ENCODE measurements around the gene LARGE1.

The LARGE1 gene

GRCh38 chr22:33588860-33589259 lies 331.4 kb downstream of the LARGE1 start:
- in situ Hi-C loops (cut with MboI; ENCODE audit: low sequenced_read_pairs, unreplicated experiment), result no loop called here
- no peak for DNase-seq (ENCODE audit: low spot score)
- no peak for TF ChIP-seq CTCF (IDR thresholded peaks at IDR 0.05; ENCODE audit: borderline replicate concordance, control extremely low read depth, extremely low read depth, insufficient read depth, missing control alignments)

GRCh38 chr22:33584152-33584551 lies 336.1 kb downstream of the LARGE1 start:
- in situ Hi-C loops (cut with MboI; ENCODE audit: low sequenced_read_pairs, unreplicated experiment), result no loop called here
- TF ChIP-seq CTCF (IDR thresholded peaks at IDR 0.05; ENCODE audit: borderline replicate concordance, control extremely low read depth, extremely low read depth, insufficient read depth, missing control alignments), result no peak
- DNase-seq (ENCODE audit: low spot score), result no peak

- no peak for DNase-seq (ENCODE audit: low spot score)
- in situ Hi-C loops (cut with MboI; ENCODE audit: low sequenced_read_pairs, unreplicated experiment), result no loop called here
Measured at GRCh38 chr22:33582822-33583400, 337.4 kb downstream of the LARGE1 start.

GRCh38 chr22:33580310-33580709 lies 340.0 kb downstream of the LARGE1 start:
- no peak for TF ChIP-seq CTCF (IDR thresholded peaks at IDR 0.05; ENCODE audit: borderline replicate concordance, control extremely low read depth, extremely low read depth, insufficient read depth, missing control alignments)
- DNase-seq (ENCODE audit: low spot score), result no peak
- in situ Hi-C loops (cut with MboI; ENCODE audit: low sequenced_read_pairs, unreplicated experiment), result no loop called here

More at GRCh38 chr22:33582822-33583400, 337.4 kb downstream of the LARGE1 start:
- TF ChIP-seq CTCF (IDR thresholded peaks at IDR 0.05; ENCODE audit: borderline replicate concordance, control extremely low read depth, extremely low read depth, insufficient read depth, missing control alignments), result no peak

GRCh38 chr22:33579448-33580093 lies 340.7 kb downstream of the LARGE1 start:
- in situ Hi-C loops (cut with MboI; ENCODE audit: low sequenced_read_pairs, unreplicated experiment), result loop anchor here (10.0 kb wide), 2 partner anchors 275 to 335 kb away; no protein-coding TSS in a partner anchor
- peak; percentile 82 for TF ChIP-seq CTCF (IDR thresholded peaks at IDR 0.05; ENCODE audit: borderline replicate concordance, control extremely low read depth, extremely low read depth, insufficient read depth, missing control alignments)
- peak; percentile 60 for DNase-seq (ENCODE audit: low spot score)

GRCh38 chr22:33578752-33579151 lies 341.5 kb downstream of the LARGE1 start:
- no peak for DNase-seq (ENCODE audit: low spot score)
- no peak for TF ChIP-seq CTCF (IDR thresholded peaks at IDR 0.05; ENCODE audit: borderline replicate concordance, control extremely low read depth, extremely low read depth, insufficient read depth, missing control alignments)
- in situ Hi-C loops (cut with MboI; ENCODE audit: low sequenced_read_pairs, unreplicated experiment), result loop anchor here (10.0 kb wide), 2 partner anchors 274 to 336 kb away; no protein-coding TSS in a partner anchor
